ENCODE measurements around the gene NAA16.
"Not testable (repeated sequence)": the region's sequence is repeated elsewhere in the genome, so short reads cannot be mapped to it uniquely, and the experiment has no call there.

The NAA16 gene

GRCh38 chr13:41274881-41275280, 36.2 kb upstream of the NAA16 start:
- no peak for TF ChIP-seq CTCF (IDR thresholded peaks at IDR 0.05; ENCODE audit: low read depth, low read length, missing control alignments)
- DNase-seq (ENCODE audit: low read depth), result no peak
- no peak overlapping the region for H3K4me3 ChIP-seq (ENCODE audit: low read depth, low read length)

GRCh38 chr13:41276824-41277223, 34.2 kb upstream of the NAA16 start:
- TF ChIP-seq CTCF (IDR thresholded peaks at IDR 0.05; ENCODE audit: low read depth, low read length, missing control alignments), result no peak
- DNase-seq (ENCODE audit: low read depth), result no peak
- no peak overlapping the region for H3K4me3 ChIP-seq (ENCODE audit: low read depth, low read length)

- not testable (repeated sequence) for DNase-seq (ENCODE audit: low read depth); H3K4me3 ChIP-seq (ENCODE audit: low read depth, low read length)
Measured at GRCh38 chr13:41279156-41279555, 31.9 kb upstream of the NAA16 start.

- H3K4me3 ChIP-seq (ENCODE audit: low read depth, low read length), result no peak overlapping the region
- no peak for DNase-seq (ENCODE audit: low read depth)
- TF ChIP-seq CTCF (IDR thresholded peaks at IDR 0.05; ENCODE audit: low read depth, low read length, missing control alignments), result no peak
Measured at GRCh38 chr13:41282129-41282571, 28.9 kb upstream of the NAA16 start.

- TF ChIP-seq CTCF (IDR thresholded peaks at IDR 0.05; ENCODE audit: low read depth, low read length, missing control alignments), result no peak
- no peak for DNase-seq (ENCODE audit: low read depth)
- H3K4me3 ChIP-seq (ENCODE audit: low read depth, low read length), result no peak overlapping the region
Measured at GRCh38 chr13:41284512-41285288, 26.4 kb upstream of the NAA16 start.

GRCh38 chr13:41286370-41286769, 24.7 kb upstream of the NAA16 start:
- DNase-seq (ENCODE audit: low read depth), result no peak

GRCh38 chr13:41289463-41289881, 21.6 kb upstream of the NAA16 start:
- no peak overlapping the region for H3K4me3 ChIP-seq (ENCODE audit: low read depth, low read length)
- no peak for DNase-seq (ENCODE audit: low read depth)

More at GRCh38 chr13:41286370-41286769, 24.7 kb upstream of the NAA16 start:
- TF ChIP-seq CTCF (IDR thresholded peaks at IDR 0.05; ENCODE audit: low read depth, low read length, missing control alignments), result no peak
- H3K4me3 ChIP-seq (ENCODE audit: low read depth, low read length), result no peak overlapping the region

More at GRCh38 chr13:41289463-41289881, 21.6 kb upstream of the NAA16 start:
- TF ChIP-seq CTCF (IDR thresholded peaks at IDR 0.05; ENCODE audit: low read depth, low read length, missing control alignments), result no peak

Measured in GM12864 (cell line).